Measurements from ENCODE around the gene FAF2.
"Not testable (repeated sequence)": the region's sequence is repeated elsewhere in the genome, so short reads cannot be mapped to it uniquely, and the experiment has no call there.

Gene FAF2

GRCh38 chr5:176545388-176545736 lies 97.2 kb downstream of the FAF2 start:
- no peak for DNase-seq (ENCODE audit: low spot score)

- no peak for DNase-seq (ENCODE audit: low spot score)
Measured at GRCh38 chr5:176545737-176546509, 97.7 kb downstream of the FAF2 start.

GRCh38 chr5:176547802-176548201 lies 99.6 kb downstream of the FAF2 start:
- no peak for DNase-seq (ENCODE audit: low spot score)

GRCh38 chr5:176548967-176549444 lies 100.8 kb downstream of the FAF2 start, which contains the start of gene CDHR2:
Gene CDHR2, plus strand, starts transcription at chr5:176549342. Its CDS starts 16,011 bp downstream, at chr5:176565353.
- no peak for DNase-seq (ENCODE audit: low spot score)

- DNase-seq (ENCODE audit: low spot score): no peak
Measured at GRCh38 chr5:176549871-176550270, 101.7 kb downstream of the FAF2 start.

- no peak for DNase-seq (ENCODE audit: low spot score)
Measured at GRCh38 chr5:176550275-176550831, 102.2 kb downstream of the FAF2 start.

GRCh38 chr5:176550937-176551336 lies 102.8 kb downstream of the FAF2 start:
- not testable (repeated sequence) for DNase-seq (ENCODE audit: low spot score)

- no peak for DNase-seq (ENCODE audit: low spot score)
Measured at GRCh38 chr5:176552332-176552869, 104.2 kb downstream of the FAF2 start.

GRCh38 chr5:176553260-176554085 lies 105.3 kb downstream of the FAF2 start:
- no peak for DNase-seq (ENCODE audit: low spot score)

GRCh38 chr5:176557846-176558245 lies 109.7 kb downstream of the FAF2 start:
- no peak for DNase-seq (ENCODE audit: low spot score)

All from pons (tissue), 1 donor.